Trophoblast cell (in vitro differentiated cells and primary cell): ENCODE data around the gene PBX4.

ENCODE experiments used
- DNase-seq, 2 donors: peaks; one replicate each; pipeline ENCODE4 v3.0.0-alpha.2; 2016
- H2AFZ ChIP-seq: 2 replicates; pipeline ENCODE4 v1.6.1; 2013; ENCODE audit warnings: low read length, moderate library complexity, mild to moderate bottlenecking; ENCODE audit not compliant: insufficient read depth, poor library complexity
- H2AK5ac ChIP-seq: 2 replicates; pipeline ENCODE4 v1.6.1; 2013; ENCODE audit warnings: mild to moderate bottlenecking, low read length
- H2BK120ac ChIP-seq: 2 replicates; pipeline ENCODE4 v1.6.1; 2013; ENCODE audit warnings: low read length, mild to moderate bottlenecking, moderate library complexity; ENCODE audit not compliant: insufficient read depth, poor library complexity
- H2BK12ac ChIP-seq: 2 replicates; pipeline ENCODE4 v1.6.1; 2013; ENCODE audit warnings: mild to moderate bottlenecking, low read length, moderate library complexity
- H2BK5ac ChIP-seq: 2 replicates; pipeline ENCODE4 v1.6.1; 2013; ENCODE audit warnings: low read length, low read depth, moderate library complexity, mild to moderate bottlenecking; ENCODE audit not compliant: poor library complexity
- H3K14ac ChIP-seq: 2 replicates; pipeline ENCODE4 v1.6.1; 2013; ENCODE audit warnings: mild to moderate bottlenecking, low read length
- H3K18ac ChIP-seq: 2 replicates; pipeline ENCODE4 v1.6.1; 2013; ENCODE audit warnings: mild to moderate bottlenecking, low read length
- H3K23ac ChIP-seq: 2 replicates; pipeline ENCODE4 v1.6.1; 2013; ENCODE audit warnings: low read length
- H3K27ac ChIP-seq: 2 replicates; pipeline ENCODE4 v1.5.1; 2013; ENCODE audit warnings: low read depth, mild to moderate bottlenecking, inconsistent platforms, low read length, moderate library complexity
- H3K27me3 ChIP-seq: 2 replicates; pipeline ENCODE4 v1.6.1; 2013; ENCODE audit warnings: inconsistent platforms, mild to moderate bottlenecking, low read length, moderate library complexity; ENCODE audit not compliant: insufficient read depth
- H3K36me3 ChIP-seq, 2 experiments: 1 replicate in 1 of 2; 2 replicates in 1 of 2; pipeline ENCODE4 v1.6.1; 2013; ENCODE audit warnings: low read length in 2 of 2, mild to moderate bottlenecking in 2 of 2, moderate library complexity in 1 of 2; ENCODE audit not compliant: insufficient read depth in 2 of 2, control insufficient read depth in 1 of 2
- H3K4ac ChIP-seq: 2 replicates; pipeline ENCODE4 v1.6.1; 2013; ENCODE audit warnings: low read depth, mild to moderate bottlenecking, low read length, moderate library complexity
- H3K4me1 ChIP-seq, 2 experiments: 1 replicate in 1 of 2; 2 replicates in 1 of 2; pipeline ENCODE4 v1.6.1; 2013; ENCODE audit warnings: low read length in 2 of 2, mild to moderate bottlenecking in 2 of 2, moderate library complexity in 1 of 2; ENCODE audit not compliant: insufficient read depth in 2 of 2, control insufficient read depth in 1 of 2
- H3K4me2 ChIP-seq: 2 replicates; pipeline ENCODE4 v1.6.1; 2013; ENCODE audit warnings: inconsistent platforms, mild to moderate bottlenecking, low read length, moderate library complexity
- H3K4me3 ChIP-seq: 2 replicates; pipeline ENCODE4 v1.5.1; 2013; ENCODE audit warnings: mild to moderate bottlenecking, low read depth, low read length, inconsistent platforms
- H3K79me1 ChIP-seq: one replicate; pipeline ENCODE4 v1.6.1; 2013; ENCODE audit warnings: low read length
- H3K79me2 ChIP-seq: 2 replicates; pipeline ENCODE4 v1.6.1; 2013; ENCODE audit warnings: low read length, mild to moderate bottlenecking; ENCODE audit not compliant: control insufficient read depth, insufficient read depth, poor library complexity
- H3K9ac ChIP-seq: 2 replicates; pipeline ENCODE4 v1.6.1; 2013; ENCODE audit warnings: mild to moderate bottlenecking, low read length
- H3K9me3 ChIP-seq: 2 replicates; pipeline ENCODE4 v1.6.1; 2013; ENCODE audit warnings: low read depth, mild to moderate bottlenecking, control low read depth, inconsistent platforms, low read length; ENCODE audit not compliant: insufficient read depth
- H4K12ac ChIP-seq: 2 replicates; pipeline ENCODE4 v1.6.1; 2013; ENCODE audit warnings: low read depth, mild to moderate bottlenecking, low read length, moderate library complexity
- H4K8ac ChIP-seq: 2 replicates; pipeline ENCODE4 v1.6.1; 2013; ENCODE audit warnings: low read depth, mild to moderate bottlenecking, low read length, moderate library complexity
- H4K91ac ChIP-seq: one replicate; pipeline ENCODE4 v1.6.1; 2013; ENCODE audit warnings: low read depth, mild to moderate bottlenecking, low read length, moderate library complexity
- WGBS: extraction: QIAGEN DNeasy Blood & Tissue Kit; methylation state at CpG from one replicate; pipeline ENCODE4 v1.1.7; 2013; ENCODE audit warnings: missing lambda C conversion rate; ENCODE audit not compliant: insufficient read length, insufficient coverage; ENCODE audit errors: extremely low coverage; 5-methylcytosine and 5-hydroxymethylcytosine counted together

PBX4 gene

DNA sequence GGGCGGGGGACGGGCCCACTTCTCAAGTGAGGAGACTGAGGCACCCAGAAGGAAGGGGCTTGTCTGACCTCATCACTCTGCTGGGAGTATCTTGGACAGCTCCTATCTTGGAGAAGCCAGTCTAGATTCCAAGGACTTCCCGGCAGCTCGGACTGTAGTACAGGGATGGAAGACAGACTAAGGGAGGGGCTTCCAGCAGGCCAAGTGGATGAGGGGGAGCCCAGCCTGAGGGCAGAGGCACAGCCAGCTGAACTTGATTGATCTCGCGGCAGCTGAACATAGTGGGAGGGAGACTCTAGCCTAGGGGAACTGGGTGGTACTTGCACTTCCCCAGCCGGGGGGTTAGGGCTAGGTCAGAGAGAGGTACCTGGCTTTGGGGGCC lies 79.7 kb downstream of the PBX4 start:
- no peak overlapping the region for H2BK12ac ChIP-seq
- no peak overlapping the region for H3K14ac ChIP-seq
- WGBS = no CpG with 5 or more reads among the region's 7 CpGs
- no peaks in the 10 kb centered on the region for H3K79me1 ChIP-seq
- H3K23ac ChIP-seq = no peak overlapping the region
- H3K79me2 ChIP-seq = no peaks in the 10 kb centered on the region
- DNase-seq = no peak
- no peak overlapping the region for H4K91ac ChIP-seq
- H2BK120ac ChIP-seq = no peak overlapping the region
- H3K36me3 ChIP-seq = peaks cover 4 to 10% of the 10 kb centered on the region in 2 experiments
- H3K27ac ChIP-seq = no peak overlapping the region
- H4K8ac ChIP-seq = no peak overlapping the region
- H3K9ac ChIP-seq = no peak overlapping the region
- no peak overlapping the region for H4K12ac ChIP-seq
- H2AK5ac ChIP-seq = no peak overlapping the region
- H3K4ac ChIP-seq = no peak overlapping the region
- H3K18ac ChIP-seq = no peak overlapping the region
- peaks cover 5% of the 10 kb centered on the region for H3K27me3 ChIP-seq
- H2AFZ ChIP-seq = no peak overlapping the region
- peaks cover 4 to 10% of the 10 kb centered on the region in 2 experiments for H3K4me1 ChIP-seq
- H3K4me3 ChIP-seq = no peak overlapping the region
- peaks cover 15% of the 10 kb centered on the region for H3K9me3 ChIP-seq
- peak overlapping the region; percentile 62 for H3K4me2 ChIP-seq
- H2BK5ac ChIP-seq = no peak overlapping the region

- peaks cover 4 to 8% of the 10 kb centered on the region in 2 experiments for H3K36me3 ChIP-seq
- no peak within 1 kb of the TSS for H3K14ac ChIP-seq
- no peak within 1 kb of the TSS for H4K12ac ChIP-seq
- H4K91ac ChIP-seq = no peak within 1 kb of the TSS
- H3K4me2 ChIP-seq = peak within 1 kb of the TSS; percentile 62
- H3K9me3 ChIP-seq = peaks cover 15% of the 10 kb centered on the region
- no peak within 1 kb of the TSS for H2BK5ac ChIP-seq
- peak; percentile 39 to 53 for DNase-seq
- no peak within 1 kb of the TSS for H3K9ac ChIP-seq
- H3K4me3 ChIP-seq = peak within 1 kb of the TSS; percentile 43
- no peaks in the 10 kb centered on the region for H3K79me2 ChIP-seq
- no peaks in the 10 kb centered on the region for H3K79me1 ChIP-seq
- H3K23ac ChIP-seq = no peak within 1 kb of the TSS
- WGBS = no CpG with 5 or more reads among the region's 56 CpGs
- H2AK5ac ChIP-seq = no peak within 1 kb of the TSS
- peaks cover 4 to 10% of the 10 kb centered on the region in 2 experiments for H3K4me1 ChIP-seq
- H3K27me3 ChIP-seq = peaks cover 5% of the 10 kb centered on the region
- H4K8ac ChIP-seq = no peak within 1 kb of the TSS
- H2BK12ac ChIP-seq = no peak within 1 kb of the TSS
- no peak within 1 kb of the TSS for H3K4ac ChIP-seq
- peak within 1 kb of the TSS; percentile 11 for H2AFZ ChIP-seq
- no peak within 1 kb of the TSS for H3K27ac ChIP-seq
- no peak within 1 kb of the TSS for H2BK120ac ChIP-seq
- no peak within 1 kb of the TSS for H3K18ac ChIP-seq
These were observed 80.3 kb downstream of the PBX4 start, which contains the start of gene CILP2 for GRCh38 chr19:19538061-19538784. Gene CILP2 (plus strand): TSS chr19:19538265. CDS start chr19:19538350, 85 bp downstream.

GRCh38 chr19:19537075-19538048 lies 81.1 kb downstream of the PBX4 start:
- no CpG with 5 or more reads among the region's 59 CpGs for WGBS
- Histone ChIP-seq H2AFZ (no peak overlapping the region), H3K18ac (no peak overlapping the region), H4K8ac (no peak overlapping the region), H3K14ac (no peak overlapping the region), H3K36me3 (peaks cover 4 to 8% of the 10 kb centered on the region in 2 experiments), H2AK5ac (no peak overlapping the region), H3K23ac (no peak overlapping the region), H2BK5ac (no peak overlapping the region), H3K27me3 (peaks cover 5% of the 10 kb centered on the region), H3K27ac (no peak overlapping the region), H3K79me1 (no peaks in the 10 kb centered on the region), H3K4ac (no peak overlapping the region), H3K79me2 (no peaks in the 10 kb centered on the region), H3K9me3 (peaks cover 15% of the 10 kb centered on the region), H3K9ac (no peak overlapping the region), H2BK12ac (no peak overlapping the region), H3K4me1 (peaks cover 4 to 12% of the 10 kb centered on the region in 2 experiments), H4K91ac (no peak overlapping the region), H3K4me3 (peak overlapping the region; percentile 43), H3K4me2 (peak overlapping the region; percentile 62), H4K12ac (no peak overlapping the region), H2BK120ac (no peak overlapping the region)
- peak; percentile 59 for DNase-seq

DNA sequence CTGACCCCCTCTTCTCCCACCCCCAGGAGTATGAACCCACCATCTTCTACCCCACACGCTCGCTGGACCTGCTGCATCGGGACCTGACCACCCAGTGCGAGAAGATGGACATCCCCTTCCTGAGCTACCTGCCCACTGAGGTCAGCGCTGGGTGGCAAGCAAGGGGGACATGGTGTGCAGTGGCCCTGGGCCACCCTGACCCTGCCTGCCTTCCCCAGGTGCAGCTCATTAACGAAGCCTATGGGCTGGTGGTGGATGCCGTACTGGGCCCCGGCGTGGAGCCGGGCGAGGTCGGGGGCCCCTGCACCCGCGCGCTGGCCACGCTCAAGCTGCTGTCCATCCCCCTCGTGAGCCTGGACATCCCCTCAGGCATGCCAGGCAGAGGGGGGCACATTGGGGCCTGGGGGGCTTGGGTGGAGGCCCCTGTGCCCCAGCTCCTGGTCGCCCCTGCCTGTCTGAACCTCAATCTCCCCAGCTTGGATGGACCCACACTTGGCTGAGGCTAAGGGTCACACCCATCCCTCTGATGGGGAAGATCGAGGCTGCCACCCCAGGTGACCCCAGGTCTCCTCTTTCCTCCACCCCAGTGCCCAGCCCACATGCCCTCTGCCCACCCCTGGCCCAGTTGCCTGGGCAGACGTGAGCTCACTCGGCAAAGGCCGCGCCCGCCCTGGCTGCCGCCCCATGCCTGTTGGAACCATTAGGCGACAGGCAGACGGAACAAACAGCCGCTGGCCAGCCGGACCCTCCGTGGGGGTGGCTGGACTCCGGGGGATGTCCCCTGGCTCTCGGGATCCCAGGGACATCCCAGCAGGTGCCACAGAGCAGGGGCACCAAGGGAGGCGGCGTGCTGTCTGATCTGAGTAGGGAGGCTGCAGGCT lies 82.9 kb downstream of the PBX4 start:
- Histone ChIP-seq H2BK120ac (no peak overlapping the region), H3K79me1 (no peaks in the 10 kb centered on the region), H4K8ac (no peak overlapping the region), H4K12ac (no peak overlapping the region), H2AFZ (no peak overlapping the region), H3K9me3 (peaks cover 12% of the 10 kb centered on the region), H3K27me3 (peaks cover 5% of the 10 kb centered on the region), H3K14ac (no peak overlapping the region), H3K18ac (no peak overlapping the region), H3K79me2 (no peaks in the 10 kb centered on the region), H2BK12ac (no peak overlapping the region), H3K27ac (no peak overlapping the region), H3K36me3 (peaks cover 9 to 11% of the 10 kb centered on the region in 2 experiments), H4K91ac (no peak overlapping the region), H3K4me1 (peaks cover 4 to 12% of the 10 kb centered on the region in 2 experiments), H2BK5ac (no peak overlapping the region), H3K4me2 (no peak overlapping the region), H2AK5ac (no peak overlapping the region), H3K23ac (no peak overlapping the region), H3K4me3 (no peak overlapping the region), H3K4ac (no peak overlapping the region), H3K9ac (no peak overlapping the region)
- no CpG with 5 or more reads among the region's 34 CpGs for WGBS
- no peak for DNase-seq
